ENCODE measurements around the gene PDLIM1. TPM values are rescaled to one million over a fixed set of nuclear protein-coding genes. Genes with fewer than 3 reads are reported as not detected.

PDLIM1 gene
- total and polyA plus RNA-seq, 2 of the 8 experiments (the other 6 are each of a cell fraction or from before 2014, with no cell fraction given) = 169 to 245 TPM

DNA sequence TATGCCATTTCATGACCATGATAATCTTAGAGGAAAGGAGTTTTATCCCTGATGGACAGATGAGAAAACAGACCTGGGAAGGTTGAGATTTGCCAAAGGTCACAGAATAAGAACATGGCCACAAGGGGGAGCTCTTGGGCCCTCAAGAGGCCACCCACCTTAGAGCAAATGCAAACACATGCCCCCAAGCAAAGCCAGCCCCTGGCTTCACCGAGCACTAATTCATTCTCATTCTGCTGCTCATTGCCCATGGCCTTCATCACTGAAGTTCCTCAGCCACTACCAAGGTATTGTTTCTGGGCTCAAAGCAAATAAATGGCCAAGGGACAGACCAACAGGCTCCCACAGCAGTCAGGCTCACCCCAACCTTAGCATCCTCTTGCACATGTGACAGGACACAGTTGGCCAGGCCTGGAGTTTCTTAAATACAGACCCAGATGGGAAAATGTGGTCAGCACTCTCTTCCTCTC is 44.2 kb downstream of the PDLIM1 start:
- no peak overlapping the region for H2BK12ac ChIP-seq (ENCODE audit: low read depth, low read length)
- no peak overlapping the region for H3K9ac ChIP-seq (replicated peaks in 1 of 4; ENCODE audit: extremely low read depth in 1 of 4, low read depth in 3 of 4, low read length in 3 of 4)
- H2BK5ac ChIP-seq (ENCODE audit: low read depth, low read length) = 0 out of 2 replicates have a peak overlapping the region, but pooled peaks have one; percentile 50
- FAIRE-seq = peak; percentile 89
- peaks cover 0 to 12% of the 10 kb centered on the region in 2 experiments; a peak in 1 of 4 replicates for H3K79me2 ChIP-seq (ENCODE audit: control insufficient read depth in 1 of 2, insufficient read depth in 2 of 2, low read length in 2 of 2)
- no peak overlapping the region for H2BK120ac ChIP-seq (replicated peaks; ENCODE audit: low read depth, low read length)
- no peak overlapping the region for H2AK5ac ChIP-seq (ENCODE audit: low read depth, low read length)
- H3K36me3 ChIP-seq (ENCODE audit: control insufficient read depth in 2 of 4, insufficient read depth in 4 of 4, low read length in 3 of 4) = peaks cover 5 to 42% (median 18%) of the 10 kb centered on the region in 4 experiments
- ChIA-PET CTCF (ENCODE audit: partially characterized antibody) (interaction anchor here (0.8 to 16.4 kb wide), 43 partner anchors 11 to 615 kb away, joined by 3 to 363 read pairs (median 5); partner anchors contain the start of gene PDLIM1), POLR2A (ENCODE audit: partially characterized antibody) (interaction anchor here (0.6 to 6.6 kb wide), 5 partner anchors 10 to 117 kb away, joined by 3 to 57 read pairs (median 3); no protein-coding TSS in a partner anchor)
- no peak overlapping the region; the same call in 1 of the 2 replicates for H3K18ac ChIP-seq (ENCODE audit: extremely low read depth, low read length)
- TF ChIP-seq JUND (IDR thresholded peaks at IDR 0.05; ENCODE audit: low read length) (0 out of 2 replicates have a peak, but pooled peaks have one; percentile 8), RAD21 (IDR thresholded peaks at IDR 0.05 in 1 of 2, conservative IDR thresholded peaks at IDR 0.05 in 1 of 2; ENCODE audit: low read depth in 2 of 2, low read length in 2 of 2) (peak; percentile 85 to 89), SP4 (IDR thresholded peaks at IDR 0.05; ENCODE audit: low read length) (no peak), CTCF (IDR thresholded peaks at IDR 0.05; ENCODE audit: control extremely low read depth in 1 of 3, insufficient read depth in 1 of 3, low read depth in 1 of 3, low read length in 3 of 3) (peak; percentile 61 to 89 (median 82)), TBP (IDR thresholded peaks at IDR 0.05; ENCODE audit: low read depth, low read length) (peak; percentile 19; the same call in 1 of the 2 replicates)
- H2BK20ac ChIP-seq (ENCODE audit: low read length) = 0 out of 2 replicates have a peak overlapping the region, but pooled peaks have one; percentile 17
- no peak overlapping the region for H3K23ac ChIP-seq (ENCODE audit: insufficient read length)
- H4K91ac ChIP-seq (replicated peaks; ENCODE audit: insufficient read length, low read length) = no peak overlapping the region
- peaks cover 0 to 11% (median 2%) of the 10 kb centered on the region in 4 experiments; a peak in 4 of 7 replicates for H3K4me1 ChIP-seq (replicated peaks in 1 of 4; ENCODE audit: control insufficient read depth in 3 of 4, insufficient read depth in 4 of 4, low read length in 3 of 4)
- DNase-seq (ENCODE audit: low read depth in 1 of 2, low spot score in 2 of 2) = peak in 1 of 2 experiments; percentile 90
- peaks cover 4% of the 10 kb centered on the region; the same call in 1 of the 2 replicates for H3K79me1 ChIP-seq (ENCODE audit: low read depth, low read length)
- no peak overlapping the region for H3K27ac ChIP-seq (ENCODE audit: low read depth, low read length)
- H4K5ac ChIP-seq (ENCODE audit: insufficient read length, low read depth, low read length) = no peak overlapping the region
- H3K56ac ChIP-seq (replicated peaks; ENCODE audit: insufficient read length, low read depth, low read length) = no peak overlapping the region
- no peak overlapping the region for H3K4me2 ChIP-seq (ENCODE audit: insufficient read depth in 1 of 2, low read depth in 2 of 2, low read length in 2 of 2)
- no peaks in the 10 kb centered on the region for H4K20me1 ChIP-seq (replicated peaks in 1 of 2; ENCODE audit: control insufficient read depth in 1 of 2, insufficient read depth in 2 of 2, low read length in 2 of 2)
- 43% methylated on average over 1 of the region's 1 CpG; no CpG with 5 or more reads in 1 of the 2 experiments for WGBS, 2 experiments (ENCODE audit: extremely low coverage in 1 of 2, insufficient coverage in 1 of 2, insufficient read length in 1 of 2, insufficient replicate concordance in 2 of 2, low coverage in 1 of 2, low lambda C conversion rate in 2 of 2, missing lambda C conversion rate in 1 of 2)
- peak overlapping the region; percentile 48; the same call in 1 of the 2 replicates for H2BK15ac ChIP-seq (ENCODE audit: low read length)
- no peak overlapping the region for H4K8ac ChIP-seq (ENCODE audit: extremely low read depth, insufficient read depth, low read length)
- no peak overlapping the region for H3K4me3 ChIP-seq (ENCODE audit: extremely low read depth in 1 of 4, insufficient read depth in 2 of 4, low read depth in 3 of 4, low read length in 4 of 4)
- peak overlapping the region; percentile 34 for H3K4ac ChIP-seq (replicated peaks; ENCODE audit: insufficient read length, low read depth, low read length)
- no peaks in the 10 kb centered on the region for H3K9me3 ChIP-seq (ENCODE audit: insufficient read depth in 2 of 2, low read depth in 1 of 2, low read length in 1 of 2)
- H3K14ac ChIP-seq (ENCODE audit: insufficient read length) = no peak overlapping the region
- H3K23me2 ChIP-seq (ENCODE audit: low read depth, low read length) = no peaks in the 10 kb centered on the region
- H3K27me3 ChIP-seq (replicated peaks in 1 of 4; ENCODE audit: control insufficient read depth in 3 of 4, extremely low read depth in 1 of 4, insufficient read depth in 3 of 4, low read length in 3 of 4) = no peaks in the 10 kb centered on the region
- H2AFZ ChIP-seq (ENCODE audit: low read length) = no peak overlapping the region

All from H1 (cell line).